WTC11 (cell line): Measurements from ENCODE around the gene LILRB3.
"Not testable (repeated sequence)": the region's sequence is repeated elsewhere in the genome, so short reads cannot be mapped to it uniquely, and the experiment has no call there.

Source experiments
- ATF3 ChIP-seq: sonication (generic); formaldehyde crosslinking; conservative IDR thresholded peaks from 2 replicates; pipeline ENCODE4 v1.8.1; 2022; ENCODE audit warnings: mild to moderate bottlenecking, missing genetic modification reagents
- MAX ChIP-seq: sonication (generic); formaldehyde crosslinking; IDR thresholded peaks from 2 replicates; pipeline ENCODE4 v1.8.0; 2022; ENCODE audit warnings: mild to moderate bottlenecking, missing genetic modification reagents
- SMAD3 ChIP-seq: sonication (generic); formaldehyde crosslinking; IDR thresholded peaks from 2 replicates; pipeline ENCODE4 v1.8.0; 2022; ENCODE audit warnings: missing genetic modification reagents, mild to moderate bottlenecking, borderline replicate concordance
- ZNF121 ChIP-seq: sonication (generic); formaldehyde crosslinking; IDR thresholded peaks from 2 replicates; pipeline ENCODE4 v1.8.0; 2023; ENCODE audit warnings: missing genetic modification reagents
- ZNF281 ChIP-seq: sonication (generic); formaldehyde crosslinking; IDR thresholded peaks from 2 replicates; pipeline ENCODE4 v1.8.0; 2023; ENCODE audit warnings: mild to moderate bottlenecking, missing genetic modification reagents
- ZNF396 ChIP-seq: fragments of 250-450 bp; sonication (Bioruptor Pico); IDR thresholded peaks from 2 replicates; pipeline ENCODE4 v1.8.0; 2021; ENCODE audit warnings: mild to moderate bottlenecking, moderate library complexity, borderline replicate concordance
- ZNF423 ChIP-seq: fragments of 250-450 bp; sonication (Bioruptor Pico); IDR thresholded peaks from 2 replicates; pipeline ENCODE4 v2.1.2; 2022; ENCODE audit warnings: mild to moderate bottlenecking, moderate library complexity
- TF ChIP-seq, protein P1 (sequence below): fragments of 200-600 bp; IDR thresholded peaks from 2 replicates; pipeline ENCODE4 v1.8.0; 2022; ENCODE audit warnings: antibody characterized with exemption
- TF ChIP-seq, protein P2 (sequence below): sonication (generic); formaldehyde crosslinking; IDR thresholded peaks from 2 replicates; pipeline ENCODE4 v1.8.1; 2022; ENCODE audit warnings: mild to moderate bottlenecking, moderate library complexity, missing genetic modification reagents
- TF ChIP-seq, protein P3 (sequence below): sonication (generic); formaldehyde crosslinking; IDR thresholded peaks from 2 replicates; pipeline ENCODE4 v1.8.1; 2023; ENCODE audit warnings: mild to moderate bottlenecking, missing genetic modification reagents, moderate library complexity

GRCh38 chr19:54219702-54220101 is 3.1 kb downstream of the LILRB3 start:
- TF ChIP-seq, protein P1, sequence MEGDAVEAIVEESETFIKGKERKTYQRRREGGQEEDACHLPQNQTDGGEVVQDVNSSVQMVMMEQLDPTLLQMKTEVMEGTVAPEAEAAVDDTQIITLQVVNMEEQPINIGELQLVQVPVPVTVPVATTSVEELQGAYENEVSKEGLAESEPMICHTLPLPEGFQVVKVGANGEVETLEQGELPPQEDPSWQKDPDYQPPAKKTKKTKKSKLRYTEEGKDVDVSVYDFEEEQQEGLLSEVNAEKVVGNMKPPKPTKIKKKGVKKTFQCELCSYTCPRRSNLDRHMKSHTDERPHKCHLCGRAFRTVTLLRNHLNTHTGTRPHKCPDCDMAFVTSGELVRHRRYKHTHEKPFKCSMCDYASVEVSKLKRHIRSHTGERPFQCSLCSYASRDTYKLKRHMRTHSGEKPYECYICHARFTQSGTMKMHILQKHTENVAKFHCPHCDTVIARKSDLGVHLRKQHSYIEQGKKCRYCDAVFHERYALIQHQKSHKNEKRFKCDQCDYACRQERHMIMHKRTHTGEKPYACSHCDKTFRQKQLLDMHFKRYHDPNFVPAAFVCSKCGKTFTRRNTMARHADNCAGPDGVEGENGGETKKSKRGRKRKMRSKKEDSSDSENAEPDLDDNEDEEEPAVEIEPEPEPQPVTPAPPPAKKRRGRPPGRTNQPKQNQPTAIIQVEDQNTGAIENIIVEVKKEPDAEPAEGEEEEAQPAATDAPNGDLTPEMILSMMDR: not testable (repeated sequence)
- TF ChIP-seq ZNF396 (CRISPR knock-in tag); MAX (CRISPR knock-in tag); ZNF121 (CRISPR knock-in tag); ZNF281; ATF3 (CRISPR knock-in tag); ZNF423 (CRISPR knock-in tag); SMAD3 (CRISPR knock-in tag): not testable (repeated sequence)
- TF ChIP-seq, protein P2, sequence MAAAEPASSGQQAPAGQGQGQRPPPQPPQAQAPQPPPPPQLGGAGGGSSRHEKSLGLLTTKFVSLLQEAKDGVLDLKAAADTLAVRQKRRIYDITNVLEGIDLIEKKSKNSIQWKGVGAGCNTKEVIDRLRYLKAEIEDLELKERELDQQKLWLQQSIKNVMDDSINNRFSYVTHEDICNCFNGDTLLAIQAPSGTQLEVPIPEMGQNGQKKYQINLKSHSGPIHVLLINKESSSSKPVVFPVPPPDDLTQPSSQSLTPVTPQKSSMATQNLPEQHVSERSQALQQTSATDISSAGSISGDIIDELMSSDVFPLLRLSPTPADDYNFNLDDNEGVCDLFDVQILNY (CRISPR knock-in tag): not testable (repeated sequence)
- TF ChIP-seq, protein P3, sequence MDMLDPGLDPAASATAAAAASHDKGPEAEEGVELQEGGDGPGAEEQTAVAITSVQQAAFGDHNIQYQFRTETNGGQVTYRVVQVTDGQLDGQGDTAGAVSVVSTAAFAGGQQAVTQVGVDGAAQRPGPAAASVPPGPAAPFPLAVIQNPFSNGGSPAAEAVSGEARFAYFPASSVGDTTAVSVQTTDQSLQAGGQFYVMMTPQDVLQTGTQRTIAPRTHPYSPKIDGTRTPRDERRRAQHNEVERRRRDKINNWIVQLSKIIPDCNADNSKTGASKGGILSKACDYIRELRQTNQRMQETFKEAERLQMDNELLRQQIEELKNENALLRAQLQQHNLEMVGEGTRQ (CRISPR knock-in tag): not testable (repeated sequence)
